H1 (cell line): ENCODE measurements around the gene ATF7. TPM values are rescaled to one million over a fixed set of nuclear protein-coding genes. Genes with fewer than 3 reads are reported as not detected.

ENCODE experiments used
- CTBP2 ChIP-seq: IDR thresholded peaks from 2 replicates; pipeline ENCODE4 v1.7.0; 2011; ENCODE audit warnings: borderline replicate concordance, mild to moderate bottlenecking, moderate library complexity, mixed read lengths, low read length; ENCODE audit not compliant: insufficient read depth, insufficient read length
- GABPA ChIP-seq: IDR thresholded peaks from 2 replicates; pipeline ENCODE4 v1.6.1; 2011; ENCODE audit warnings: mild to moderate bottlenecking, low read length, moderate library complexity, borderline replicate concordance; ENCODE audit not compliant: insufficient read depth
- KDM5A ChIP-seq: fragments of 200-600 bp; IDR thresholded peaks from 2 replicates; pipeline ENCODE4 v1.7.1; 2012; ENCODE audit warnings: mild to moderate bottlenecking, low read length, inconsistent platforms, mixed read lengths
- SIN3A ChIP-seq, 2 experiments: IDR thresholded peaks in 1 of 2; conservative IDR thresholded peaks in 1 of 2; 2 replicates each; pipeline ENCODE4 v1.6.1; 2011 to 2012; ENCODE audit warnings: low read length in 2 of 2, improper control_type of control experiment in 1 of 2, low read depth in 1 of 2, mild to moderate bottlenecking in 1 of 2
- TAF7 ChIP-seq: optimal IDR thresholded peaks from 2 replicates; pipeline ENCODE3; 2011; ENCODE audit warnings: low read depth, mild to moderate bottlenecking, inconsistent platforms, low read length, moderate library complexity, borderline replicate concordance
- TEAD4 ChIP-seq: IDR thresholded peaks from 2 replicates; pipeline ENCODE4 v1.6.1; 2012; ENCODE audit warnings: low read depth, low read length, inconsistent platforms, mixed read lengths
- polyA plus RNA-seq, 7 experiments: library from polyadenylated mRNA; depleted of rRNA in 3 of 7; stranded (reverse) in 5 of 7; unstranded in 2 of 7; fragments of >200 nt in 5 of 7; fragments of 200-250 nt in 2 of 7; gene quantifications; 1 replicate in 5 of 7; 2 replicates in 1 of 7; 4 replicates in 1 of 7; pipeline versions ENCODE4 v1.2.1 to v1.2.3, GENCODE V29; 2011 to 2013; ENCODE audit warnings: missing spikeins in 2 of 7, mixed read lengths in 2 of 7
- total RNA-seq: library from RNA; stranded (reverse); fragmentation: NEBNext Ultra II Directional; extraction: Animal tissue kit (Norgen Biotek cat#: 25700); gene quantifications from 2 replicates; pipeline ENCODE4 v1.2.1, GENCODE V29; 2021

ATF7 gene
- total and polyA plus RNA-seq, 2 of the 8 experiments (the other 6 are each of a cell fraction or from before 2014, with no cell fraction given), result 10.1 to 16.6 TPM

DNA sequence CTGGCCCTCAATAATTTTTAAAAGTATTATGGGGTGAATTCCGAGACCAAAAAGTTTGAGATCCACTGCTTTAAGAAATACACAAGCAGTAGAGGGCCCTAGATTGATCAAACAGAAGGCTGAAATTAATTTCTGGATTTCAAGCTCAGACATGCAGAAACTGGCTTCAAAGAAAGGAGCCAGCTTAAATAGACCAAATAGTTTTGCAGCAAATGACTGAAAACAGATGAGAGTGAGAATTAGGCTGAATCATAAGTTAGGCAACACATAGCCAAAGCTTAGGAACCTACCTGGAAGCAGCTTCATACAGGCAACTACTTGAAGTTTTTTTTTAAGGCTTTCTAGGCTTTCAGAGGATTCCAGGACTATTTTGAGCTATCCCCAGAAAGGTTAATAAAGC is 12.4 kb downstream of the ATF7 start (continued):
- TF ChIP-seq SIN3A (conservative IDR thresholded peaks at IDR 0.05 in 1 of 2, IDR thresholded peaks at IDR 0.05 in 1 of 2; ENCODE audit: low read depth in 1 of 2, low read length in 2 of 2), result no peak
- no peak for TF ChIP-seq GABPA
- no peak for TF ChIP-seq TAF7
- TF ChIP-seq KDM5A, result no peak
- TF ChIP-seq TEAD4, result no peak
- no peak for TF ChIP-seq CTBP2
